Kidney tubule cell (primary cell): ENCODE data around the gene SLC12A7.

Experiments used
- DNase-seq: peaks from one replicate; pipeline ENCODE4 v3.0.0-alpha.2; 2018; ENCODE audit warnings: low spot score

Gene SLC12A7

GRCh38 chr5:1077491-1078020 is 34.3 kb downstream of the SLC12A7 start:
- no peak for DNase-seq

DNA sequence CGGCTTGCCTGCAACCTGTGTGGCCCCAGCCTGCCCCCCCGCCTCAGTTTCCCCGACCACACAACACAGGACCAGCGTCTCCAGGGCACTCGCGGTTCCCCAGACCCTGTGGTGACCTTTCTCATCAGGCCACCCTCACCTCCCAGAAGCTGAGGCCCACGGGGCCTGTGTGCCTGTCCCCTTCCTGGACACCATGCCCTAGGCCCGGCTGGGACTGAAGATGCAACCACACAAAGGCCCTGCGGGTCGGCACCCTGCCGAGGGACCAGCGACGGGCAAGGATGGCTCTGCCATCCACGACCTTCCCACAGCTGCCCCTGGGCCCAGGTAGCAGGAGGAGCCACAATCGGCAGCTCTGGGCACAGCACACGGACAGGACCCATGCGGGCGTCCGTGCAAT is 34.8 kb downstream of the SLC12A7 start:
- DNase-seq = no peak

- no peak for DNase-seq
Measured at GRCh38 chr5:1076406-1076805, 35.5 kb downstream of the SLC12A7 start.

- no peak for DNase-seq
Measured at GRCh38 chr5:1075931-1076330, 35.9 kb downstream of the SLC12A7 start.

- DNase-seq = no peak
Measured at GRCh38 chr5:1075555-1075881, 36.3 kb downstream of the SLC12A7 start.

- DNase-seq = no peak
Measured at GRCh38 chr5:1074816-1075554, 36.9 kb downstream of the SLC12A7 start.

DNA sequence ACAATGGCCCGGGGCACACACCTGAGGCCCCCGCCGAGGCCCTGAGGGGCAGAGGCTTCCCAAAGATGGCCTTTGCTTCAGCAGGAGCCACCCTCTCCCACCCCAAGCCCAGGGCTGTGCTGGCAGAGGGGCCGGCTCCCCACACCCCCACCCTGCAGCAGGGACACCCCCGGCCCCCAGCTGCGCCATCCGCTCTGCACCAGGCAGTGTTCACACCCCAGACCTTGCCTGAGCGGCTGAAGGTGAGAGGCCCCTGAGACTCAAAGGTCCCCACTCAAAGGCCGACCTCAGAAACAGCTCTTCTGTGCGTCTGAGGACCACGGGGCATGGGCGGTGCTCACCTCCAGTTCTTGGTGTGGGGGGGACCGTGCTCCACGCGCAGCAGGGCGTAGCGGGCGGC is 37.6 kb downstream of the SLC12A7 start:
- no peak for DNase-seq

GRCh38 chr5:1073239-1074102 is 38.4 kb downstream of the SLC12A7 start:
- no peak for DNase-seq

DNA sequence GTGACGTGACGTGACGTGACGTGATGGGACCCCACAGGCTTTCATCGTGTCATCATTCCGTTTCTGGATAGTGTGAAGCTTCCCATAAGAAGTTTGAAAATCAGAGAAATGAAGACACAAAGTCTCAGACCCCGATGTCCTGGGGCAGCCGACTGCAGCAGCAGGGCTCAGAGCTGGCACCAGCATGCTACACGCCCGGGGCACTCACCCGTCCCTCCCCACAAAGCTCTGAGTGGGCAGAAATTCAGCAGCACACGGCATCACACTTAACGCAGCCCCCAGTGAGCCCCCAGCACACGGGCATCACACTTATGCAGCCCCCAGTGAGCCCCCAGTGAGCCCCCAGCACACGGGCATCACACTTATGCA is 42.2 kb downstream of the SLC12A7 start:
- no peak for DNase-seq

- DNase-seq = no peak
Measured at GRCh38 chr5:1068895-1069719, 42.8 kb downstream of the SLC12A7 start.

GRCh38 chr5:1068204-1068894 is 43.5 kb downstream of the SLC12A7 start:
- DNase-seq = no peak

DNA sequence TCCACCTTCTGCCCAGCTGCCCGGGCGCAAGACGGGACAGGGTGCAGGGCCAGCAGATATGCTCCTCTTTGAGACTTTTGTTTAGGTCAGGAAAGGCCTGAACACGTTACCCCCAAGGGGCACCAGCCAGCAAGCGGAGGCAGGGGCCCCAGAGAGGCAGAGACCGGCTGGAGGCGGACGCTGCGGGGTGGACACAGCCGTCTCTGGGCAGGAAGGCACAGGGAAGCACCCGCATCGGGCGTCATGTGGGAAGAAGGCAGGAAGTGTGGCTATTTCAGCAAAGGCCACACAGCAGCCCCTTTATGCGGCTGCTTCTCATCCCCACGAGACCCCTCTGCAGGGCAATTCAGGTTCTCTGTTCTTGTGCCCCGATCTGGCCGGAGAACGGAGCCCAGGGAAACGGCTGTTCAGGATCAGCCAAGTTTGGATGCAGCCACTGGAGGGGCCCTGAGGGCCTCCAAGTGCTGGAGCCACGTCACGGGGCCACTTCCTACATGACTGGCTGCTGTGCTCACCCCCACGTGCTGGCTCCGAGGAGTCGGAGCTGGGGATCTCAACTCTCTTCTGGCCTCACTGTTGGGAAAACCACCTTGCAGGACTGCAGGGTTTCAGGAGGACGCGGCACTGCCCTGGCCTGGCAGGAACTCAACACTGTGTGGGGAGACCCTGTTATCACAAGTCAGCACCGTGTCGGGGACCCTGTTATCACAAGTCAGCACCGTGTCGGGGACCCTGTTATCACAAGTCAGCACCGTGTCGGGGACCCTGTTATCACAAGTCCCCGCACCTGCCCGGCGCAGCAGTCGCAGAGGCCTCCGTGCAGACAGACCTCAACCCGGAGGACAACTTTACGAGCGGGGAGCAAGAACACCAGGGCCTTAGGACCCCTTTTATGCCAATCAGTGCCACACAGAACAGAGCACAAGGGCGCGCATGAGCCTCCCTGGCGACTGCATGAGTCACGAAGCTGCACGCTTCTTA is 44.4 kb downstream of the SLC12A7 start:
- DNase-seq = no peak

DNA sequence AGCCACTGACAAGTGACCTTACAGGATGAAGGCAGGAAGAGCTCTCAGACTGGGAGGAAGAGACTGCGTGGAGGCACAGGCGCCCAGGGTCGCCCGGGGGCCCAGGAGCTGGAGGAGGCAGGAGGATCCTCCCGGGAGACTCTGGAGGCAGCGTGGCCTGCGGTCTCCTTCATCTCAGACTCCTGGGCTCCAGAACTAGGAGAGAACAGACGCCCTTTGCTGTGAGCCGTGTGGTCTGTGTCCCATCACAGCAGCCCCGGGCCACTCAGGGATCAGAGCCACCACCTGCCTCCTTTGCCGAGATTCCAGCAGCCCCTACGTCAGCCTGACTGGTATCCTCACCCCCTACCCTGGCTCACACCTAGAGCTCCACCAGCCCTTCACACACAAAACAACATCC is 45.2 kb downstream of the SLC12A7 start:
- DNase-seq = no peak

DNA sequence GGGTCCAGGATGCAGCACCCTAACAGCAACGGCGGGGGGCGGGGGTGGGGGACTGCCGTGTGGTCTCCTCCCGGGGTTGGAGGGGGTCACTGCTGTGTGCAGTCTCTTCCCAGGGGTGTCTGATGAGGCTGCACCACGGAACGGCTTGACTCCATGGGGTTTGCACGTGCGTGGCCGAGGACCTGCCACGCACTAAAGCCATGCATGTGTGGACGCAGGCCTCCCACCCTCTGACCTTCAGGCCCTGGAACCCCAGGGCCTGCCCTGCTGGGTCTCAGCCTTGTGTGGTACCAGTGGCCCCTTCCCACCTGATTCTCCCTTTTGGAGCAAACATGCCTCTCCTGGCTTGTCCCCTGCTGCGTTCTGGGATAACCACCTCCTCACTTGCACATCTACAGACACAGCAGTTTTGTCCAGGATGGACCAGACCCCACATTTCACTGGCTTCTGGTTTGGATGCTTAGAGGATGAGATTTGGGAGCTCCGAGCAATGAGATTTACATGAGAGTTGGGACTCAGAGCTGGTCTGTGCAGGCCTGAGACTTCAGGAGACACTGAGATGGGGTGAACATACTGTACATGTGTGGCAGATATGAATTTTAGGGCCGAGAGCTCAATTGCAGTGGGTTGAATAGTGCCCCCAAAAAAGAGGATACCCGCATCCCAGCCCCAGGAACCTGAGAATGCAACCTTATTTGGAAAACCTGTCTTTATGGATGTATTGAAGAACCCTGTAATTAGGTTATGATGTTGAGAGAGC is 45.8 kb downstream of the SLC12A7 start:
- no peak for DNase-seq

- DNase-seq = no peak
Measured at GRCh38 chr5:1065143-1065750, 46.6 kb downstream of the SLC12A7 start.

DNA sequence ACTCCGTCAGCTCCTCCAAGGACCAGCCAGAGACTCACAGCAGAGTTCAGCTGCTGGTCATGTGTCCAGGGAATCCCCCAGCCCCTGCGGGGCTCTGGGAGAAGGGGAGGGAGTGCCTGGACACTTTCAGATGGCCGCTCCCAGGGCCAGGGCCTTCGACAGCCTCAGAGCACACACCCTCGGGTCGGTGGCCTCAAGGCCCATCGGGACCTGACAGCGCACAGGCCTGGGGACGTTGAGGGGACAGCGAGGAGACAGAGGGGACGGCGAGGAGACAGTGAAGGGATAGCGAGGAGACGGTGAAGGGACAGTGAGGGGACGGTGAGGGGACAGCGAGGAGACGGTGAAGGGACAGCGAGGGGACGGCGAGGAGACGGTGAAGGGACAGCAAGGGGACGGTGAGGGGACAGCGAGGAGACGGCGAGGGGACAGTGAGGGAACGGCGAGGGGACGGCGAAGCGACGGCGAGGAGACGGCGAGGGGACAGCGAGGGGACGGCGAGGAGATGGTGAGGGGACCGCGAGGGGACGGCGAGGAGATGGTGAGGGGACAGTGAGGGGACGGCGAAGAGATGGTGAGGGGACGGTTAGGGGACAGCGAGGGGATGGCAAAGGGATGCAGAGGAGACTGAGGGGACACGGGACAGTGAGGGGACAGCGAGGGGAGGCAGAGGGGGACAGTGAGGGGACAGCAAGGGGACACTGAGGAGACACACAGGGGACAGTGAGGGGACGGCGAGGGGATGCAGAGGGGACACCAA is 47.3 kb downstream of the SLC12A7 start:
- DNase-seq = no peak

DNA sequence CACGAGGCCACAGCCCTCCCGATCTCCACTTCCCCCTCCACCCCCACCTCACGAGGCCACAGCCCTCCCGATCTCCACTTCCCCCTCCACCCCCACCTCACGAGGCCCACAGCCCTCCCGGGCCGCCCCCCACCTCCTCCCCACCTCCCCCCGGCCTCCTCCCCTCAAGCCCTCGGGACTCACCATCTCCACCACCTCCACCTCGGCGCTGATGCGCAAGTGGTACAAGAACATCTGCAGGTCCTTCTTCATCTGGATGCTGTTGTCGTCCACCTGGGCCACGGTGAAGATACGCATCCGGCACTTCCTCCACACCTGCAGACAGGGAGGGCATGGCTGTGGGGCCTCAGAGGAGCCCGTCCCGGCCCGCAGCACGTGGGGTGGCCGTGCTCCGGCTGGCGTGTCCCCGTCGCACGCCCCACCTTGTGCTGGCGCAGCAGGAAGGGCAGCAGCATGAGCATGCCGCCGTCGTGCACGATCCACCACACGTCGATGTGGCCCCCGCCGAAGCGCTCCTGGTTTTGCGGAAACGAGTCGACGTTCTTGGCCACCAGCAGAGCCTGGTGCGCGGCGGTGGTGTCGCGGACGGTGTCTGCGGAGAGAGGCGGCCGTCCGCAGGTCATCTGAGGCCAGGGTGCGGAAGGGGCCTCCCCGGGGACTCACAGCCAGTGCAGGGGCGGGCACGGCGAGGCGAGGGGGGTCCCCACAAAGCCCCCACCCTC is 48.0 kb downstream of the SLC12A7 start:
- no peak for DNase-seq
